Hematopoietic multipotent progenitor cell treated with erythropoietin and hydrocortisone succinate and interleukin-3 and kit ligand, for 15 days (in vitro differentiated cells): ENCODE measurements around the gene HLCS.
A peak's percentile ranks its signal among the peaks of the same experiment; 100 is the strongest.
"Not testable (repeated sequence)": the region's sequence is repeated elsewhere in the genome, so short reads cannot be mapped to it uniquely, and the experiment has no call there.

ENCODE experiments used
- DNase-seq: peaks from one replicate; pipeline ENCODE4 v3.0.0-alpha.2; 2015; ENCODE audit warnings: low spot score

Gene HLCS

DNA sequence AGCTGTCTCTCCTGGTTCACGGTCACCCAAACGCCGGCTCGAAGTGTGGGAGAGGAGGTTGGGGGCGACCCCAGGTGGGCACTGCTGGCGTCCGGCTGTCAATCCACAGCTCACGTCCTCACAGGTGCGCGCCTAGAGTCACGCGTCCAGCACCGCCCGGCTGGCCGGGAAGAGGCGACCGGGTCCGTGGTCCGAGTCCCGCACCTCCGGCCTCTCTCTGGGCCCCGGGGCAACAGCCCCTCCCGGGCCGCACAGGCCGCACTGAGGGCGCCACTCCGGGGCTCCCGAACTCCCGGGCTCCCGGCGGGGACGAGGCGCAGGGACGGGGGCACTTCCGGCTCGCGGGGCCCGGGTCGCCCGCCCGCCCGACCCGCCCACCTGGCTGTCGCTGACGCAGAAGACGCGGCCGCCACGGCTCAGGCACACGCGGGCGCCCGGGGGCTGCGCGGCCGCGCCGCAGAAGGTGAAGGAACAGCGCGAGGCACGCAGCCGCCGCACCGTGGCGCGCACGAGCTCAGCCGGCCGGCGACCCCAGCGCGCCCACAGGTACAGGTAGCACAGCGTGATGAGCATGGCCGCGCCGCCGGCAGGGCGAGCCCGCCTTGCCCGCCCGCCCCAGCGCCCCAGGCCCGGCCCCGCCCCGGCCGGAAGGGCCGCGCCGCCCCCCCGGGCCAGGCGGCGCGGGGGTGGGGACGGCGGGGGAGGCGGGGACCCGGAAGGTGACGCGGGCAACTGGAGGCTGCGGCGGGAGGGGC, at the start of gene HLCS:
TSS of gene HLCS (minus strand) at position 604 of the 755 bp plus-strand sequence. CDS start at position 573, 31 bp downstream.
- DNase-seq: peak; percentile 58

DNA sequence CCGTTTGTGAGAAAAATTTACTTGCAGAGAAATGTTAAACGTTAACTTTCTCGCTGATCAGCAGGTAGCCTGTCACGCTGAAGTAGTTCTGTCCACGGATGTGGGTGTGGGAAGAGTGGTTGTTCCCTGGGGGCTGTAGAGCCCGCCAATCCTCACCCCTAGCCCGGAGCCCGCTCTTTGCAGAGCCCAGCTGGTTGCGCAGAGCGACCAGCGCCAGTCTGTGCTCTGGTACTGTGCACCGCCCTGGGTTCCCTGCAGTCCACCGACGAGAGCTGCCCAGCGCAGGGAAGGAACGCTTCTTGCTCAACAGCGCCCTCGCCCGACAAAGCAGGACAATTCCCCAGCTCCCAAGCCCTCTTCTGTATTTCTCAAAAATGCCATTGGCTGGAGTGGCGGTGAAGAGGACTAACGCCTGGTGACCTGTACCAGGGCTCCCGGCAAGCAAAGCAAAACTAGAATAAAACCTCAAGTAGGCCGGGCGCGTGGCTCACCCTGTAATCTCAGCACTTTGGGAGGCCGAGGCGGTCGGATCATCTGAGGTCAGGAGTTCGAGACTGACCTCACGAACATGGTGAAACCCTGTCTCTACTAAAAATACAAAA, 43.4 kb upstream of the HLCS start:
- peak; percentile 66 for DNase-seq

DNA sequence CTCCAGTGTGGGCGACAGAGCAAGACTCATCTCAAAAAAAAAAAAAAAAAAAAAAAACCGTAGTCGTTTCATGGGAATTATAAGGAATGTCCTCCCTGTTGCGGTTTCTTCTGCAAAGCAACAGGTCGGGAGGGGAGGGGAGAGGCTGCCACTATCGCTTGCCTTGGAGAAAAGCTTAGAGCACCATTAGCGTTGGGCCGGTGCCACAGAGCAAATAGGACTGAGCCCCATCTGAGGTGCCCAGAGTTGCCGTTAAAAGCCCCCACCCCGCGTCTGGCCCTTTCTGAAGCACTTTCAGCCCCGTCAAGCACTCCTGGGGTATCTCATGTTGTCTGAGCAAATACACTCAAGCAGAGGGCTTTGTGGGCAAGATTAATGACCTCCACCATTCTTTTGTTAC, 42.3 kb upstream of the HLCS start:
- DNase-seq: no peak

DNA sequence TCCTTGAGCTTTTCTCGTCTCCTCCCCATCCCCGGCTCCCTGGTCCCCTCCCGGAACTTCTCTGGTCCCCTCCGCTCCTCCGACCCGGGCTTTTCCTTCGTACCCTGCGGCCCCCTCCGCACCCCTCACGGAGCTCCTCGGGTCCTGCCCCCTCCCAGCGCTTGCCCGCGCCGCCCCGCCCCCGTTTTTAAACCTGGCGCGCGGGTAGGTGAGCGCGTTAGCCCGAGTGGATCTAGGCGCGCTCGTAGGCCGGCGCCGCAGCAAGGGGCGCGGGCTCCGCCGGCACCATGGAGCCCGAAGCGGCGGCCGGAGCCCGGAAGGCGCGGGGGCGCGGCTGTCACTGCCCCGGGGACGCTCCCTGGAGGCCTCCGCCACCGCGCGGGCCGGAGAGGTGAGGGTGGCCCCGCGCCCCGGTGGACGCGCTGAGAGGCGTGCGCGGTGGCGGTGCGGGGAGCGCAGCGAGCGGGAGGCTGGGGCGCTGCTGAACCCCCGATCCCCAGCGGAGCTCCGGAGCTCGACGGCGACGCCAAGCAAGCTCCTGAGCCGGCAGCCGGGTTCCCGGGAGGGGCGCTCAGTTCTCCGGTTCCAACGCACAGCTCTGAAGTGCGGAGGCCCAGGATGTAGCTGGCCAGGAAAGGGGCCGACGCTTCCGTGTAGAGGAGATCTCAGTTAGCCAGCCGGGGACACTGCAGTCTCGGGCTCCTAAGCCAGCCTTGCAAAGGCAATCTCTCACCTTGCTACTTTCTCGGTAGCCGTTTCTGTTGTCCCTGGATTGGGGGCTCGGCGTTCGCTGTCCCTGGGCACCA, 40.2 kb upstream of the HLCS start, which contains the start of gene RIPPLY3:
TSS of gene RIPPLY3 (plus strand) at position 217 of the 806 bp plus-strand sequence. CDS start at position 288, 71 bp downstream.
- no peak for DNase-seq

DNA sequence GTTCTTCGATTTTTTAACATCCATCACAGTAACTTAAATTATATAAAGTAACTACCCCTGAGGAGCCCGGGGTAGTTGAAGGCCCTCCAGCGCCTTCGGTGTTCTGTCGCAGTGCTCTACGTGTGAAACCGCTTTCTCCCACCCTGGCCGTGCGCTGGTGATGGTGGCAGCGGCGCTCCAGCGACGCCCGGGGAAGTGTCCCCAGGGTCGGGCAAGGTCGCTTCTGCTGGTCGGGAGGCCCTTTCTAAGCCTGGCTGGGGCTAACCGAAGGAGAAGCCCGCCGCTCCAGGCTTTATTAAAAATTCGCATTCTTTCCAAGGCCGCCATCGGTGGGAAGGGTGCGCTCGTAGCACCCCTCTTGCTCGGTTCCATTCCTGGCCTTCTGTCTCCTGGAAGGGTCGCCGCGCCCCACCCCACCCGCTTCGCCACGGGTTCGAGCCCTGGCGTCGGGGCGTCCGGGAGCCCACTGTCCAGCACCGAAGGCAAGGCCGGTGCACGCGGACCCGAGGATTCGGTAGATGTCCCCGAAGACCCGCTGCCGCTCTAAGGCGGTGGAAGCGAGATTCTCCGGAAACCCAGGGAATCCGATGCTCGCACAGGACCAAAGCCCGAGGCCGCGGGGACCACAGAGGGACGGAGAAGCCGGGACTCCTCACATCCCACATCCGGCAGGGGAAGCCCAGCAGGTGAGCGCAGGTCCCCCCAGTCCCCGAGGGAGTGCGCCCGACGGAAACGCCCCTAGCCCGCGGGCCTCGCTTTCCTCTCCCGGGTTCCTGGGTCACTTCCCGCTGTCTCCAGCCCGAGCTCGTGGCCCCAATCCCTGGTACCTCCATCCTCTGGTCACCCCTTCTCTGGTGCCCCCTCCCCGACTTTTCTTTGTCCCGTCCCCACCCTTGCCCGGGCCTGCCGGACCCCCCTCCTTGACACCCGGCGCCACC, 39.3 kb upstream of the HLCS start:
- DNase-seq: no peak

DNA sequence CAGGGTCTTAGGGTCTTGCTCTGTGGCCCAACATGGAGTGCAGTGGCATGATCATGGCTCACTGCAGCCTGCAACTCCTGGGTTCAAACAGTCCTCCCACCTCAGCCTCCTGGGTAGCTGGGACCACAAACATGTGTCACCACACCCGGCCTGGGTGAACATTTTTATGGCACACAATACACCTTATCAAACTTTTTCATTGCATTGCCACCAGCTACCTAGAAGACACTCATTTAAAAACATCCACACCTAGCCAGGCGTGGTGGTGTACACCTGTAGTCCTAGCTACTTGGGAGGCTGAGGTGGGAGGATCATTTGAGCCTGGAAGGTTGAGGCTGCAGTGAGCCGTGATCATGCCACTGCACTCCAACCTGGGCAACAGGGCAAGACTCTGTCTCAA, 37.4 kb upstream of the HLCS start:
- DNase-seq: not testable (repeated sequence)

DNA sequence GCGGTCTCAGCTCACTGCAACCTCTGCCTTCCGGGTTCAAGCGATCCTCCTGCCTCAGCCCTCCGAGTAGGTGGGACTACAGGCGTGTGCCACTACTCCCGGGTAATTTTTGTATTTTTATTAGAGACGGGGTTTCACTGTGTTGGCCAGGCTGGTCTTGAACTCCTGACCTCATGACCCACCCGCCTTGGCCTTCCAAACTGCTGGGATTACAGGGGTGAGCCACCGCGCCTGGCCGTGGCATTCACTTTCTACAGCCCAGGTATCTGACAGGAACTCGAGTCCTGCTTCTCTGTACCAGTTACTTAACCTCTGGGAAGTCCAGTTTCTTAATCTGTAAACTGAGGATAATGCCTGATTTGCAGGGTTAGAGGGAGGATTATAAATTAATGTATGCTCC, 36.4 kb upstream of the HLCS start:
- not testable (repeated sequence) for DNase-seq

DNA sequence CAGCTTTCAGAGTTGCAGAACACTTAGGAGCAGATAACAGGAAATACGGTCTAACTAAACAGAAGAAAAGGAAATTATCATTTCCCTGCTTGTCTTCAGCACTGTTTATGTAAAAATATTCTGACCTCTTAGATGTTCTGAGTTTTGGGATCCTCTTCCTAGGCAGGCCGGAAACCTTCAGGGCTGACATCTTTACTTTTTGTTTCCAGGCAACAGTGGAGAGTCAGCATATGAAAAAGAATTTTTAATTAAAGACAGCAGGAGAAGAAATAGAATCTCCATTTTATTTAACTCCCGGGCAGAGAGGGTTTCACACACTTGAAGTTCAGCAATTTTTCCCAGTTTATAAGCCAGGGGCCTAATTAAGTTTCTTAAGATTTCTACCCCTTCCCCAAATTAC, 35.0 kb upstream of the HLCS start:
- no peak for DNase-seq

DNA sequence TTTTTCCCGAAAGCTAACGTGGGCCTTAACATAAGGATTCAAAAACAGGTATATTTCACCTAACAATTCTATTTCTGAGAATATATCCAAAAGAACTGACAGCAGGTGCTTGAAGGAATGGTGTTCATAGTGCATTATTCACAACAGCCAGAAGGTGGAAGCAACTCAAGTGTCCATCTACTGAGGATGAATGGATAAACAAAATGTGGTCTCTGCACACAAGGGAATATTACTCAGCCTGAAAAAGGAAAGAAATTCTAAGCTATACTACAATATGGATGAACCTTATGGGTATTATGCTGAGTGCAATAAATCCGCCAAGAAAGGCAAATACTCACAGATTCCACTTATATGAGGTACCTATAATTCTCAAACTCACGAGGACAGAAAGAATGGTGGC, 33.9 kb upstream of the HLCS start:
- DNase-seq: no peak

DNA sequence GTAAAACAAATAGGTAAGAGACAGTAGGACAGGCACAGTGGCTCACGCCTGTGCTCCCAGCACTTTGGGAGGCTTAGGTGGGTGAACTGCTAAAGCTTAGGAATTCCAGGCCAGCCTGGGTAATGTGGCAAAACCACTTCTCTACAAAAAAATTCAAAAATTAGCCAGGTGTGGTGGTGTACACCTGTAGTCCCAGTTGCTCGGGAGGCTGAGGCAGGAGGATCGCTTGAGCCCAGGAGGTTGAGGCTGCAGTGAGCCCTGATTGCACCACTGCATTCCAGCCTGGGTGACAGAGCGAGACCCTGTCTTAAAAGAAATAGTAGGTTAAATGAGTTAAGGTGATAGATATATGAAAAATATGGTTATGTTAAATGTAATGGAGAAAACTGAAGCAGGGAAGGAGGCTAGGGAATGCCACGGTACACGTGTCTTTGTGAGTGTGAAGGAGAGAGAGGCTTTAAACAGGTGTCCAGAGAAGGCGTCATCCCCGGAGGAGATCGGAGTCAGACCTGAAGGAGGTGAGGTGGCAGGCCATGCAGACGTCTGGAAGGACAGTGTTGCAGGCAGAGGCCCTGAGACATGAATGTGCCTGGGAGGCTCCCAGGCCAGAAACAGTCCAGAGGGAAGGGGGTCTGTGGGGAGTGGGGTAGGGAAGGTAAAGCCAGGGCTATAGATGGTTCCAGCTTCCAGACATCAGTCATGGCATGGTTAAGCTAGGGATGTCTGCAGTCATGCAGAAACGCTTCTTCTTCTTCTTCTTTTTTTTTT, 32.8 kb upstream of the HLCS start:
- DNase-seq: no peak

DNA sequence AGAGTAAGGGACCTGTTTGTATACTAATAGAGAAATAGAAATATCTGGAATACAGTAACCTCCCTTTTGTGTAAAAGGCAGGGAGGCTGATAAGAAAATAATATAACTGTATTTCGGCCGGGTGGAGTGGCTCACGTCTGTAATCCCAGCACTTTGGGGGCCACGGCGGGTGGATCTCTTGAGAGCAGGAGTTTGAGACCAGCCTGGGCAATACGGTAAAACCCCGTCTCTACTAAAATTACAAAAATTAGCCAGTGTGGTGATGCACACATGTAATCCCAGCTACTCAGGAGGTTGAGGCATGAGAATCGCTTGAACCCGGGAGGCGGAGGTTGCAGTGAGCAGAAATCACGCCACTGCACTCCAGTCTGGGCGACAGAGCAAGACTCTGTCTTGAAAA, 28.8 kb upstream of the HLCS start:
- not testable (repeated sequence) for DNase-seq

DNA sequence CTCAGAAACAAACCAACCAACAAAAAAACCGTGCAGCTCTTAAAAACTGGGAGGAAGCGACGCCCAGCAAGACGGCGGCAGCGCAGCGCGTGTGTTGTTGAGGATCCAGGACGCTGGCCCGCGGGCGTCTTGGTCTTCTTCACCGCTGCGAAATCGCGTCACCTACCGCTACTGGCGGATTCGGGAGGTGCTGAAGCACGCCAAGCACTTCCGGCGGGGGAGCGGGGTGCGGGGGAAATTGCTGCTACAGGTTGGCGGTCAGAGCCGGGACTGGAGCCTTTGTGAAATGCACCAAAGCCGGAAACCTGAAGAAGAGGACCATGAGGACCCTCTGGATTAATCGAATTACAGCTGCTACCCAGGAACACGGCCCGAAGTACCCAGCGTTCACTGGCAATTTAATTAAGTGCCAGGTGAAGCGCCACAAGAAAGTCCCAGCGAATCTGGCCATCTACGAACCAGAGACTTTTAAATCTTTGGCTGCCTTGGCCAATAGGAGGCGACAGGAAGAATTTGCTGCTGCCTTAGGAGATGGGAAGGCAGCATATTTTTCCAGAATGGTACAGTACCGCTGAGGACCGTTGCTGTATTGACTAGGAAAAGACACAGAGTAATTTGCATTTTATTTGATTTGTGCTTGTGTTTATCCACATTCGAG, 28.2 kb upstream of the HLCS start:
- DNase-seq: no peak

DNA sequence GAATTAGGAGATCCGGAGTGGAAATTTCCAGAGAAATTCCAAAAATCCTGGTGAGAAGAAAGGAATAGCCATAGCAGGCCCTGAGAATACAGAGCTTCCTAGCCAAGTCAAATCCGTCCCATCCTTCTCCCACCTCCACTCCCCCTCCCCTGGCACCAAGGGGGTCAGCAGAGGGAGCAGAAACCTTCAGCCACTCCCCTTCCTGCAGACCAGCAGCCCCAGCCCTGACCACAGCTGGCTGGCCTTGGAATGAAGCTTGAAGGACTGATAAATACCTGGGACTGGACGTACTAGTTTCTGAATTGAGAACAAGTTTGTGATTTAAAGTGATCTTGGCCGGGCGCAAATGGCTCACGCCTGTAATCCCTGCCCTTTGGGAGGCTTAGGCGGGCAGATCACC, 26.2 kb upstream of the HLCS start:
- DNase-seq: no peak

DNA sequence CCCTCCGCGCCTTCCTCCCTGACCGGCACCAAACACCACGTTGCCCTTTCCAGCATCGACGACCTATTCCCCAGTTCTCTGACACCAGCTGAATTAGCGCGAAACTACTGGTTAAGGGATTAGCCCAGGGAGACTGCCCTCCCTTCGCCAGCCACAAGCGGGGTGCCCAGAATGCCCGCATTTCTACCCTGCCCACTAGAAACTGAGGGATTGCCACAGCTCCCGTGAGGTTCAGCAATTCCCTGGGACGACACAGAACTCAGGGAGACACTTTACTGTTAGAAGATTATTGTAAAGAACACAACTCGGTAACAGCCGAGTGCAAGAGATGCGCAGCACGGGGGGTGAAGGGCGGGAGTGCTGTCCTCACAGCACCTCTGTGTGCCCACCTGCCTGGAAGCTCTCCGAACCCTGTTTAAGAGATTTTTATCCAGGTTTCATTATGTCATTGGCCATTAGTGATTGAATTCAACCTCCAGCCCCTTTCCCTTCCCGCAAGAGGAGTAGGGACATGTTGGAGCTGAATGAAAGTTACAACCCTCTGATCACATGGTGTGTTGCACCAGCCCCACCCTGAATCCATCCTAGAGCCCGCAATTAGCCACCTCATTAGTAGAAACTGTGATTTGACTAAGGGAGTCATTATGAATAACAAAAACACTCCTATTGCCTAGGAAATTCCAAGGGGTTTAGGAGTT, 24.2 kb upstream of the HLCS start:
- no peak for DNase-seq

DNA sequence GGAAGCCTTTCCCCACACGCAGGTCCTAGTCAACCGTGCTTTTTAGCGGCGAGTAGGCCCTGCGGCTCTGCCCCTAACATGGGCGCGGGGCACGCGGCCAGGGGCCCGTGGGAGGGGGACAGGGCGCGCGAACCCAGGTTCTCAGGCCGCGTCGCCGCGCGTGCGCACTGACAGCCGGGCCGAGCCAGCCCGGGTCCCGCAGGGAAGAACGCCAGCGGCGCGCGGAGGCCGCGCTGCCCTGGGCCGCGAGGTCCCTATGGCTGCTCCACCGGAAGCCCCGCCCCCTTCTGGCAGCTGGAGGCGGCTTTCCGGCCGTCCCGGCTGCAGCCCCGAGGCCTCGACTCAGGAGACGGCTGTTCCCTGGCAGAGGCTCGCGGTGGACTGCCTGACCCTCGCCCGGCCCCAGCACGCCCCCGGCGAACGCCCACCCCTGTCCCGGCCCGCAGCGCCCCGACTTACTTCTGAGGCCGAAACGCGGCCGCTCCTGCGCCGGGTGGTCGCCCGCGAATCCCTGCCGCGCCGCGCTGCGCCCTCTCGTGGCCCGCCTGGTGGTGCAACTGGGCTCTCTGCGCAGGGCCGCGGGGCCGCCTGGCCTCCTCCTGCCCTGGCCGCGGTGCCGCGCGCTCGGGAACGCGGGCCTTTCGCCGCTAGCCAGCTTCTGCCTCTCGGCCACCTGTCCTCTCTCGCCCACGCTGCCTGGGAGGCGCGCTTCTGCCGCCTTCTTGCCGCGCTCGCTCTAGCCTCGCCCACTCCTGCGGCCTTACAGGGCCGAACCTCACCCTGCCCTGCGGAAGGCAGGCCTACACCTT, 23.4 kb upstream of the HLCS start:
- DNase-seq: peak; percentile 91

DNA sequence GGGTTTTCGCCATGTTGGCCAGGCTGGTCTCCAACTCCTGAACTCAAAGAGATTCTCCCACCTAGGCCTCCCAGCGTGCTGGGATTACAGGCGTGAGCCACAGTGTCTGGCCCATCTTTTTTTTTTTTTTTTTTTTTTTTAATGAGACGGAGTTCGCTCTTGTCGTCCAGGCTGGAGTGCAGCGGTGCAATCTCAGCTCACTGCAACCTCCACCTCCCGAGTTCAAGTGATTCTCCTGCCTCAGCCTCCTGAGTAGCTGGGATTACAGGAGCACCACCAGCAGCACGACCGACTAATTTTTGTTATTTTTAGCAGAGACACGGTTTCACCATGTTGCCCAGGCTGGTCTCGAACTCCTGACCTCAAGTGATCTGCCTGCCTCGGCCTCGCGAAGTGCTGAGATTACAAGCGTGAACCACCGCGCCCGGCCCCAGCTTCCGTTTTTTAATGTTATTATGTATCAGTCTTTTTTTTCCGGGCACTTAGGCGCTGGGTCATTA, 22.8 kb upstream of the HLCS start:
- not testable (repeated sequence) for DNase-seq

DNA sequence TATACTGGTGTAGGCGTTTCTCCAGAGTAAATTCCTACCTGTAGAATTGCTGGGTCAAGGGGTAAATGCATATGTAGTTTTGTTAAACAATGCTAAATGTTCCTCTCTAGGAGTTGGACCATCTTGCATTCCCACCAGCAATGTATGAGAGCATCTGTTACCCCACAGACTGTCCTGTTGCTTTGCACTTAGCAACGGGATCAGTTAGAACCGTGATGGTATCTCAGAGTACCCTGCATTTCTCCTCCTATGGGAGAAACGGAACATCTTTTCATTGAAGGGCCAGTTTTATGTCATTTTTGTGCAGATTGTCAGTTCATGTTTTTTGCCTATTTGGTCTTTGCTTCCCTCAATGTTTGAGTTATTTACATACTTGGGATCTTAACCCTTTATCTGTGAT, 22.1 kb upstream of the HLCS start:
- no peak for DNase-seq

DNA sequence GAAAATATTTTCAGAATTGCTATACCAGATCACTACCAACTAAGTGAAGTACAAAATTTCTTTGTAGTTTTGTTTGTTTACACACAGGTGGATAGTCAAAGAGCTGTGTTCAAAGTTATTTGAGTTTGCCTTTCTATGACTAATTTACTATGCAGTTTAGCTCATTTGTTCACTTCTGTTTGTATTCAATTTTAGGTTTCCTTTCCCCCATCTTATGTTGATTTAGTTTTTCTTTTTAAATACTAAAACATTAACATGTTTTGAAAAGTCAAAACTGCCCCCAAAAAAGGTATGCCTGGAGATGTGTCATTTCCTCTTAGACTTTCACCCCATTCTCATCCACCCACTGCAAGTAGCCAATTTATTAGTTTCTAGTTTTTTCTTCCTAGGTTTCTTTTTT, 21.4 kb upstream of the HLCS start:
- DNase-seq: no peak
